ENCODE data around the gene RFLNA.

DNA sequence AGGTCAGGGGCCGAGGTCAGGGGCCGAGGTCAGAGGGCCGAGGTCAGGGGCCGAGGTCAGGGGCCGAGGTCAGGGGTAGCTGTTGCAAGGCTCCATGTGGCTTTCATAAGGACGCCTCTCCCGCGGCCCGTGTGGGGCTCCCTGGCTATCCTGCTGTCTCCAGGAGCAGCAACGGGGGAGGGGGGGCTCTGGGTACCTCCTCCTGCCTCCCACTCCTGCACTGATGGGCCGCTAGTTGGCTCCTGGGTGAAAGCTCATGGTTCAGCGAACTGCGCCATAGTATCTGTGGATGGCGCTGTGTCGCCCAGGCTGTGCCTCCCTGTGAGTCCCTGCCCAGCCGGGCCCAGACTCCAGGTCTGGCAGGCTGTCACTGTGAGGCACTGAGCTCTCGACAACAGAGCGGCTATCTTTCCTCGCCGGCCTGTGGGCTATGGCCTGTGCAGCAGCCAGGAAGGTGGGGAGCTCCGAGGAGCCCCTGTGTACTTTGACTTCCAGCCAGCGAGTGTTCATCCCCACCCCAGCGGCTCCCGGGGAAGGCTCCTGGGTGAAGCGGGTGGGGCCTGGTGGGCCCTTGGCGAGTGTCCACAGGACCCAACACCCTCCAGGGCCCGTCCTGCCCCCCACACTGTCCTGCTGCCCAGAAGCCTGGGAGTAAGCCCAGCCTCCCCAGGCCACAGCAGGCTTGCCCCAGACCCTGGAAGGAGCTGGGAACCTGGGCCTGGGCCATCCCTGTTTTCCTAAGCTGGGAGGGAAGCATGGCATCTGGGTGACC lies 8.1 kb downstream of the RFLNA start:
- TF ChIP-seq EP300 (IDR thresholded peaks at IDR 0.05), result no peak
- no peak for TF ChIP-seq POLR2A (IDR thresholded peaks at IDR 0.05)
- TF ChIP-seq CTCF (IDR thresholded peaks at IDR 0.05), result no peak
- TF ChIP-seq POLR2AphosphoS5 (IDR thresholded peaks at IDR 0.05), result no peak
